Liver (tissue), 9 donors: ENCODE results near the gene TFAP2B. TPM values are rescaled to one million over a fixed set of nuclear protein-coding genes. Genes with fewer than 3 reads are reported as not detected.

Source experiments
- DNase-seq: peaks from one replicate; pipeline ENCODE4 v3.0.0-alpha.2; 2017; ENCODE audit warnings: low spot score
- H3K27ac ChIP-seq, 2 donors: one replicate each; pipeline ENCODE4 v1.7.0; 2013; ENCODE audit warnings: inconsistent platforms in 2 of 2, low read length in 2 of 2, control low read depth in 1 of 2, low read depth in 1 of 2, mild to moderate bottlenecking in 1 of 2
- H3K27me3 ChIP-seq, 4 donors: one replicate each; pipeline versions ENCODE4 v1.6.1 to v1.7.0; 2013; ENCODE audit warnings: low read length in 3 of 4, inconsistent platforms in 1 of 4, mild to moderate bottlenecking in 1 of 4, moderate library complexity in 1 of 4; ENCODE audit not compliant: control insufficient read depth in 4 of 4, insufficient read depth in 4 of 4
- H3K36me3 ChIP-seq, 4 donors: one replicate each; pipeline versions ENCODE4 v1.6.1 to v1.7.0; 2013; ENCODE audit warnings: low read length in 3 of 4, mild to moderate bottlenecking in 3 of 4, low read depth in 1 of 4, moderate library complexity in 1 of 4; ENCODE audit not compliant: control insufficient read depth in 4 of 4, insufficient read depth in 3 of 4
- H3K4me1 ChIP-seq, 4 donors: one replicate each; pipeline versions ENCODE4 v1.6.1 to v1.7.0; 2013; ENCODE audit warnings: low read length in 3 of 4, mild to moderate bottlenecking in 3 of 4, moderate library complexity in 1 of 4; ENCODE audit not compliant: control insufficient read depth in 4 of 4, insufficient read depth in 4 of 4
- H3K4me3 ChIP-seq, 3 donors: one replicate each; pipeline versions ENCODE4 v1.6.1 to v1.7.0; 2013; ENCODE audit warnings: low read length in 3 of 3, control low read depth in 1 of 3, low read depth in 1 of 3, mild to moderate bottlenecking in 1 of 3
- H3K9ac ChIP-seq, 2 donors: one replicate each; pipeline ENCODE4 v1.7.0; 2013; ENCODE audit warnings: low read length in 2 of 2, mild to moderate bottlenecking in 2 of 2, moderate library complexity in 2 of 2, control low read depth in 1 of 2, low read depth in 1 of 2
- H3K9me3 ChIP-seq, 4 donors: one replicate each; pipeline versions ENCODE4 v1.6.1 to v1.7.0; 2013; ENCODE audit warnings: low read length in 3 of 4; ENCODE audit not compliant: control insufficient read depth in 4 of 4
- EGR1 ChIP-seq, 2 donors: IDR thresholded peaks; 2 replicates each; pipeline ENCODE4 v1.6.1; 2016 to 2018; ENCODE audit warnings: antibody characterized with exemption in 2 of 2, low read depth in 2 of 2
- FOXA1 ChIP-seq: IDR thresholded peaks from 2 replicates; pipeline ENCODE4 v1.6.1; 2016; ENCODE audit warnings: antibody characterized with exemption
- FOXA2 ChIP-seq: IDR thresholded peaks from 2 replicates; pipeline ENCODE4 v1.6.1; 2016; ENCODE audit warnings: antibody characterized with exemption
- HNF4A ChIP-seq, 2 donors: conservative IDR thresholded peaks; 2 replicates each; pipeline ENCODE4 v1.6.1; 2016; ENCODE audit warnings: antibody characterized with exemption in 2 of 2, mild to moderate bottlenecking in 2 of 2
- HNF4G ChIP-seq: IDR thresholded peaks from 2 replicates; pipeline ENCODE4 v1.6.1; 2016; ENCODE audit warnings: antibody characterized with exemption
- NR2F2 ChIP-seq: IDR thresholded peaks from 2 replicates; pipeline ENCODE4 v1.6.1; 2016; ENCODE audit warnings: antibody characterized with exemption
- RAD21 ChIP-seq, 2 donors: IDR thresholded peaks; 2 replicates each; pipeline ENCODE4 v1.6.1; 2016; ENCODE audit warnings: antibody characterized with exemption in 2 of 2, mild to moderate bottlenecking in 2 of 2
- RXRA ChIP-seq, 2 donors: IDR thresholded peaks; 2 replicates each; pipeline ENCODE4 v1.6.1; 2017 to 2018; ENCODE audit warnings: antibody characterized with exemption in 2 of 2, mild to moderate bottlenecking in 1 of 2
- TAF1 ChIP-seq: conservative IDR thresholded peaks from 2 replicates; pipeline ENCODE4 v1.6.1; 2016; ENCODE audit warnings: antibody characterized with exemption, mild to moderate bottlenecking
- YY1 ChIP-seq: IDR thresholded peaks from 2 replicates; pipeline ENCODE4 v1.6.1; 2016; ENCODE audit warnings: antibody characterized with exemption, mild to moderate bottlenecking
- WGBS: extraction: QIAGEN DNeasy Blood & Tissue Kit; methylation state at CpG from one replicate; pipeline ENCODE4 v1.1.7; 2013; 5-methylcytosine and 5-hydroxymethylcytosine counted together
- polyA plus RNA-seq, 2 donors: library from polyadenylated mRNA; stranded (reverse) in 1 of 2; unstranded in 1 of 2; fragments of 200-250 nt in 1 of 2; fragments of >200 nt in 1 of 2; fragmentation: Nextera tagmentation in 1 of 2; extraction: Ambion mirVana in 1 of 2; gene quantifications; one replicate each; pipeline versions ENCODE4 v1.2.1 to v1.2.3, GENCODE V29; 2013 to 2015
- total RNA-seq, 2 donors: library from RNA; depleted of rRNA; stranded (reverse); fragments of >200 nt; gene quantifications; one replicate each; pipeline ENCODE4 v1.2.3, GENCODE V29; 2014
- TF ChIP-seq, protein P1 (sequence below): fragments of 150-350 bp; IDR thresholded peaks from 2 replicates; pipeline ENCODE4 v1.5.1; 2017; ENCODE audit warnings: improper control_type of control experiment, low read depth, low read length; ENCODE audit not compliant: missing input control
- TF ChIP-seq, protein P2 (sequence below): IDR thresholded peaks from 2 replicates; pipeline ENCODE4 v1.6.1; 2016; ENCODE audit warnings: antibody characterized with exemption
- TF ChIP-seq, protein P3 (sequence below): IDR thresholded peaks from 2 replicates; pipeline ENCODE4 v1.6.1; 2016; ENCODE audit warnings: antibody characterized with exemption, mild to moderate bottlenecking
- donor health status: healthy.
- donor health status: healthy.
- donor health status: healthy.
- donor health status: healthy.
- donor health status: healthy.

Gene TFAP2B
- total and polyA plus RNA-seq, 4 donors, result not detected

DNA sequence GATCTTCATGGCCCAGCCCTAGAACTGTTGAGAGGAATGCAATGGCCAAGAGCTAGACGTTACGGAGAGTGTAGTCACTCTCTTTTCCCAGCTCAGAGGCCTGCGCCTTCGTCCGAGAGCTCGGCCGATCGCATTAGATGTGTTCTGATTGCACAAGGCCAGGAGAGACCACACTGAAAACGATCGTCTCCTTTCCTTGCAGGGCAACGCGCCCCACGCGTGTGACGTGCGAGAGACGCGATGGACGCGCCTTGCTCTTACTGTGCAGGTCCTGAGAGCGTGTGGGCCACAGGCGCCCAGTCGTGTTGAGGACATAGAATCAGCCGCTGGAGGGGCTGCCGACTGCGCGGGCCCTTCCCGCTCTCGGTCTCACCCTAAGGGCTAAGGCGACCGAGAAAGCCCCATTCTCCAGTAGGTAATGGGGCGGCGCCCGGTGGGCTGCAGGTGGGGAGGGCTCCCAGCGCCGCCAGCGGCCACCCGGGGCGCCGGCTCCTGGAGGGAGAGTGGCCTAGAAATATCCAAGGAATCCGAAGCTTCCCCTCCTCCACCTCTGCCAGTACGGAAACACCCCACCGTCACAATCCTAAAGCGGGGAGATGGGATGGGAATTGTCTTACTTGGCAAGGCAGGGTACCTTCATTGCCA is 26.9 kb downstream of the TFAP2B start:
- WGBS, result 8% methylated on average over 44 of the region's 44 CpGs
- Histone ChIP-seq H3K4me3 (no peak overlapping the region), H3K9me3 (no peaks in the 10 kb centered on the region), H3K27ac (no peak overlapping the region), H3K9ac (no peak overlapping the region), H3K4me1 (peaks cover 5 to 10% (median 7%) of the 10 kb centered on the region in 4 donors), H3K27me3 (peaks cover 6 to 39% (median 20%) of the 10 kb centered on the region in 4 donors), H3K36me3 (no peaks in the 10 kb centered on the region)
- no peak for TF ChIP-seq FOXA1
- TF ChIP-seq HNF4A (conservative IDR thresholded peaks at IDR 0.05), result no peak
- TF ChIP-seq, protein P1, sequence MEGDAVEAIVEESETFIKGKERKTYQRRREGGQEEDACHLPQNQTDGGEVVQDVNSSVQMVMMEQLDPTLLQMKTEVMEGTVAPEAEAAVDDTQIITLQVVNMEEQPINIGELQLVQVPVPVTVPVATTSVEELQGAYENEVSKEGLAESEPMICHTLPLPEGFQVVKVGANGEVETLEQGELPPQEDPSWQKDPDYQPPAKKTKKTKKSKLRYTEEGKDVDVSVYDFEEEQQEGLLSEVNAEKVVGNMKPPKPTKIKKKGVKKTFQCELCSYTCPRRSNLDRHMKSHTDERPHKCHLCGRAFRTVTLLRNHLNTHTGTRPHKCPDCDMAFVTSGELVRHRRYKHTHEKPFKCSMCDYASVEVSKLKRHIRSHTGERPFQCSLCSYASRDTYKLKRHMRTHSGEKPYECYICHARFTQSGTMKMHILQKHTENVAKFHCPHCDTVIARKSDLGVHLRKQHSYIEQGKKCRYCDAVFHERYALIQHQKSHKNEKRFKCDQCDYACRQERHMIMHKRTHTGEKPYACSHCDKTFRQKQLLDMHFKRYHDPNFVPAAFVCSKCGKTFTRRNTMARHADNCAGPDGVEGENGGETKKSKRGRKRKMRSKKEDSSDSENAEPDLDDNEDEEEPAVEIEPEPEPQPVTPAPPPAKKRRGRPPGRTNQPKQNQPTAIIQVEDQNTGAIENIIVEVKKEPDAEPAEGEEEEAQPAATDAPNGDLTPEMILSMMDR, result no peak
- TF ChIP-seq EGR1 (IDR thresholded peaks at IDR 0.05; ENCODE audit: low read depth in 2 of 2), result no peak
- TF ChIP-seq YY1, result no peak
- TF ChIP-seq RXRA (IDR thresholded peaks at IDR 0.05), result no peak
- TF ChIP-seq, protein P2, sequence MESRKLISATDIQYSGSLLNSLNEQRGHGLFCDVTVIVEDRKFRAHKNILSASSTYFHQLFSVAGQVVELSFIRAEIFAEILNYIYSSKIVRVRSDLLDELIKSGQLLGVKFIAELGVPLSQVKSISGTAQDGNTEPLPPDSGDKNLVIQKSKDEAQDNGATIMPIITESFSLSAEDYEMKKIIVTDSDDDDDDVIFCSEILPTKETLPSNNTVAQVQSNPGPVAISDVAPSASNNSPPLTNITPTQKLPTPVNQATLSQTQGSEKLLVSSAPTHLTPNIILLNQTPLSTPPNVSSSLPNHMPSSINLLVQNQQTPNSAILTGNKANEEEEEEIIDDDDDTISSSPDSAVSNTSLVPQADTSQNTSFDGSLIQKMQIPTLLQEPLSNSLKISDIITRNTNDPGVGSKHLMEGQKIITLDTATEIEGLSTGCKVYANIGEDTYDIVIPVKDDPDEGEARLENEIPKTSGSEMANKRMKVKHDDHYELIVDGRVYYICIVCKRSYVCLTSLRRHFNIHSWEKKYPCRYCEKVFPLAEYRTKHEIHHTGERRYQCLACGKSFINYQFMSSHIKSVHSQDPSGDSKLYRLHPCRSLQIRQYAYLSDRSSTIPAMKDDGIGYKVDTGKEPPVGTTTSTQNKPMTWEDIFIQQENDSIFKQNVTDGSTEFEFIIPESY, result no peak
- no peak for TF ChIP-seq NR2F2
- TF ChIP-seq TAF1, result no peak
- TF ChIP-seq HNF4G, result no peak
- TF ChIP-seq, protein P3, sequence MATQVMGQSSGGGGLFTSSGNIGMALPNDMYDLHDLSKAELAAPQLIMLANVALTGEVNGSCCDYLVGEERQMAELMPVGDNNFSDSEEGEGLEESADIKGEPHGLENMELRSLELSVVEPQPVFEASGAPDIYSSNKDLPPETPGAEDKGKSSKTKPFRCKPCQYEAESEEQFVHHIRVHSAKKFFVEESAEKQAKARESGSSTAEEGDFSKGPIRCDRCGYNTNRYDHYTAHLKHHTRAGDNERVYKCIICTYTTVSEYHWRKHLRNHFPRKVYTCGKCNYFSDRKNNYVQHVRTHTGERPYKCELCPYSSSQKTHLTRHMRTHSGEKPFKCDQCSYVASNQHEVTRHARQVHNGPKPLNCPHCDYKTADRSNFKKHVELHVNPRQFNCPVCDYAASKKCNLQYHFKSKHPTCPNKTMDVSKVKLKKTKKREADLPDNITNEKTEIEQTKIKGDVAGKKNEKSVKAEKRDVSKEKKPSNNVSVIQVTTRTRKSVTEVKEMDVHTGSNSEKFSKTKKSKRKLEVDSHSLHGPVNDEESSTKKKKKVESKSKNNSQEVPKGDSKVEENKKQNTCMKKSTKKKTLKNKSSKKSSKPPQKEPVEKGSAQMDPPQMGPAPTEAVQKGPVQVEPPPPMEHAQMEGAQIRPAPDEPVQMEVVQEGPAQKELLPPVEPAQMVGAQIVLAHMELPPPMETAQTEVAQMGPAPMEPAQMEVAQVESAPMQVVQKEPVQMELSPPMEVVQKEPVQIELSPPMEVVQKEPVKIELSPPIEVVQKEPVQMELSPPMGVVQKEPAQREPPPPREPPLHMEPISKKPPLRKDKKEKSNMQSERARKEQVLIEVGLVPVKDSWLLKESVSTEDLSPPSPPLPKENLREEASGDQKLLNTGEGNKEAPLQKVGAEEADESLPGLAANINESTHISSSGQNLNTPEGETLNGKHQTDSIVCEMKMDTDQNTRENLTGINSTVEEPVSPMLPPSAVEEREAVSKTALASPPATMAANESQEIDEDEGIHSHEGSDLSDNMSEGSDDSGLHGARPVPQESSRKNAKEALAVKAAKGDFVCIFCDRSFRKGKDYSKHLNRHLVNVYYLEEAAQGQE, result no peak
- no peak for TF ChIP-seq RAD21 (IDR thresholded peaks at IDR 0.05)
- TF ChIP-seq FOXA2, result no peak
- no peak for DNase-seq

DNA sequence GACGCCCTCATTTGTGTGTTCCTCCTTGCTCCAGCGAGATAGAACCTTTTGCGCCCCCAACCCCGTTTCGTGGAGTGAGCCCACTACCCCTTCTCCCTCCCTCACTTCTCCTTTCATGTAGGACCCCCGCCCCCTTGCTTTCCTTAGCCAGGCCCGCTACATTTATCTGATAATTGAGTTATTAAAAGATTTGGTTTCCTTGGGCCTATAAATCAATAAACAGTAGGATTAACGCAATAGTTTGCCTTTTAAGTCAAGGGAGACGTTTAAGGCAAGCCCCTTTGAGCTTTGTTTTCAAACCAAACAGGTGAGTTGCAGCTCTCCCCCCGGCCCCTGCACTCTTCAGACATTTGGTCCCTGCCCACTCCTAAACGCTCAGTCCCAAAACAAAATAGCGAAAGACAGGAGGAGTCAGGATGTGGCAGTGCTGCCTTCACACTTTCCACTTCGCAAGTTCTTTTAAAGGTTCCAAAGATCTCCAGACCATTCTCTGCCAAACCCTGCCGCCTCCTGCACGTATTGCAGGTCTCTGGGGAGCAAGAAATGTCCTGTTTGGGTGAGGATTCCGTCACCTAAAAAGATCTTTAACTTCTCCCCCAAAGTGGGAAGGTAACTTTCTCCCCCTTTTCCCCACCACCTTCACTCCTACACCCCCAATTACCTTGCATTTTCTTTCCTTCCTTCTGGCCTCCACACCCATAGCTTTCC is 27.6 kb downstream of the TFAP2B start:
- Histone ChIP-seq H3K9ac (no peak overlapping the region), H3K4me3 (no peak overlapping the region), H3K9me3 (no peaks in the 10 kb centered on the region), H3K27me3 (peaks cover 8 to 46% (median 18%) of the 10 kb centered on the region in 4 donors), H3K27ac (no peak overlapping the region), H3K4me1 (peaks cover 7 to 12% (median 11%) of the 10 kb centered on the region in 4 donors), H3K36me3 (no peaks in the 10 kb centered on the region)
- TF ChIP-seq, protein P1, result no peak
- no peak for DNase-seq
- WGBS, result 7% methylated on average over 16 of the region's 16 CpGs
